AG04450 (cell line): ENCODE results near the gene TGFBR1. TPM values are rescaled to one million over a fixed set of nuclear protein-coding genes. Genes with fewer than 3 reads are reported as not detected.

Experiments
- CTCF ChIA-PET: fragments of 300-600, 350-600 bp; formaldehyde crosslinking; extraction: SDS; loops from one replicate; lab custom pipeline; 2022; ENCODE audit warnings: antibody characterized with exemption, inconsistent platforms; lab: Charles Lee
- POLR2A ChIA-PET: fragments of 350-600 bp; formaldehyde crosslinking; extraction: SDS; loops from one replicate; lab custom pipeline; 2021; ENCODE audit warnings: antibody characterized with exemption, inconsistent platforms; lab: Yijun Ruan, JAX
- DNase-seq: peaks from one replicate; pipeline ENCODE4 v3.0.0-alpha.2; 2011; ENCODE audit warnings: low read depth, low spot score
- H3K27ac ChIP-seq: one replicate; pipeline ENCODE4 v1.5.1; 2012; ENCODE audit warnings: low read depth, low read length, control low read depth
- H3K27me3 ChIP-seq: one replicate; pipeline ENCODE4 v1.6.0; 2012; ENCODE audit warnings: low read length; ENCODE audit not compliant: control insufficient read depth, insufficient read depth
- H3K4me3 ChIP-seq: 2 replicates; pipeline ENCODE4 v1.5.1; 2011; ENCODE audit warnings: mild to moderate bottlenecking, low read depth, low read length, control low read depth
- H3K9me3 ChIP-seq: 2 replicates; pipeline ENCODE4 v1.5.1; 2012; ENCODE audit warnings: low read length; ENCODE audit not compliant: control insufficient read depth, insufficient read depth
- polyA plus RNA-seq: library from polyadenylated mRNA; depleted of rRNA; stranded (reverse); fragments of >200 nt; gene quantifications from 2 replicates; pipeline ENCODE4 v1.2.3, GENCODE V29; 2011
- TF ChIP-seq, protein P1 (sequence below): IDR thresholded peaks from 2 replicates; pipeline ENCODE4 v1.5.1; 2011; ENCODE audit warnings: low read depth, low read length, control low read depth, inconsistent platforms

TGFBR1 gene
- polyA plus RNA-seq, 1 experiment = 86.3 TPM

DNA sequence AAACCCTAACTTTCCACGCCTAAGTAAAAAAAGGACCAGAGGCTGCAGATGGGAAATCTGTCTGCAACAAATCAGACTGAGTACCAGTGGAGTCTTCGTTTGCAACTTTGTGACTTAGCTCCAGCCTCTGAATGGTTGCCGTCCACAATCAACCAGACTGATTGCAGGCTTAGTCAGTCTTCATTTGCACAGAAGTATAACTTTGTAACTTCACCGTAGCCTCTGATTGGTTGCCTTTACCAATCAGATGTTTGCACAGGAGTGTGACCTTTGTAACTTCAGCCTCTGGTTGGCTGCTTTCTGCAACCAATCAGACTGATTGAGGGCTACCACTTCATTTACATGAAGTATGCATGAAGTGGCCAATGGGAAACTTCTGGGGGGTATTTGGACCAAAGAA is 53.7 kb downstream of the TGFBR1 start:
- TF ChIP-seq, protein P1, sequence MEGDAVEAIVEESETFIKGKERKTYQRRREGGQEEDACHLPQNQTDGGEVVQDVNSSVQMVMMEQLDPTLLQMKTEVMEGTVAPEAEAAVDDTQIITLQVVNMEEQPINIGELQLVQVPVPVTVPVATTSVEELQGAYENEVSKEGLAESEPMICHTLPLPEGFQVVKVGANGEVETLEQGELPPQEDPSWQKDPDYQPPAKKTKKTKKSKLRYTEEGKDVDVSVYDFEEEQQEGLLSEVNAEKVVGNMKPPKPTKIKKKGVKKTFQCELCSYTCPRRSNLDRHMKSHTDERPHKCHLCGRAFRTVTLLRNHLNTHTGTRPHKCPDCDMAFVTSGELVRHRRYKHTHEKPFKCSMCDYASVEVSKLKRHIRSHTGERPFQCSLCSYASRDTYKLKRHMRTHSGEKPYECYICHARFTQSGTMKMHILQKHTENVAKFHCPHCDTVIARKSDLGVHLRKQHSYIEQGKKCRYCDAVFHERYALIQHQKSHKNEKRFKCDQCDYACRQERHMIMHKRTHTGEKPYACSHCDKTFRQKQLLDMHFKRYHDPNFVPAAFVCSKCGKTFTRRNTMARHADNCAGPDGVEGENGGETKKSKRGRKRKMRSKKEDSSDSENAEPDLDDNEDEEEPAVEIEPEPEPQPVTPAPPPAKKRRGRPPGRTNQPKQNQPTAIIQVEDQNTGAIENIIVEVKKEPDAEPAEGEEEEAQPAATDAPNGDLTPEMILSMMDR = no peak

DNA sequence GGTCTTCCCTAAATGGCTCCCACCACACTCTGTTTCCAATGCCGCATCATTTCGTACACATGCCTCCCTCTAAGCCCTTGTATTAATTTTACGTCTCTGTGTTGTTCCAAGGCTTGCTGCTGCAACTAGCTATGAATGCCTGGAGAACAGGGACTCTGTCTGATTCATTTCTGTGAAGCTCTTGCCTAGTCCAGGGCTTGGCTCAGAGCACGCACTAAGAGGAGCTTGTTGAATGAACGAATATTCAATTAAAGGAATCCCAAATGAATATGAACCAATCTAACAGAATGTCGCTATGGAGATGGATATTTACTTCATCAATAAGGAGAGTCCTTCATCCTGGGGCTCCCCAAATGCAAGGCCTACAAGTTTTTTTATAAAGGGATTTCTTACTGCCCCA is 55.3 kb downstream of the TGFBR1 start:
- Histone ChIP-seq H3K4me3 (no peak overlapping the region), H3K27me3 (peaks cover 3% of the 10 kb centered on the region), H3K9me3 (no peaks in the 10 kb centered on the region), H3K27ac (no peak overlapping the region)
- ChIA-PET CTCF (interaction anchor here (0.9 to 1.7 kb wide), 4 partner anchors 22 to 162 kb away, joined by 3 to 5 read pairs (median 4); no protein-coding TSS in a partner anchor), POLR2A (no interaction called here)
- TF ChIP-seq, protein P1 = no peak
- DNase-seq = no peak

More for the DNA sequence above, 53.7 kb downstream of the TGFBR1 start:
- CTCF ChIA-PET = interaction anchor here (1.0 to 1.2 kb wide), 2 partner anchors 26 to 159 kb away, joined by 3 read pairs; no protein-coding TSS in a partner anchor
- POLR2A ChIA-PET = no interaction called here
- H3K4me3 ChIP-seq = no peak overlapping the region
- no peak for DNase-seq
- peaks cover 3% of the 10 kb centered on the region for H3K27me3 ChIP-seq
- no peak overlapping the region for H3K27ac ChIP-seq
- no peaks in the 10 kb centered on the region for H3K9me3 ChIP-seq

DNA sequence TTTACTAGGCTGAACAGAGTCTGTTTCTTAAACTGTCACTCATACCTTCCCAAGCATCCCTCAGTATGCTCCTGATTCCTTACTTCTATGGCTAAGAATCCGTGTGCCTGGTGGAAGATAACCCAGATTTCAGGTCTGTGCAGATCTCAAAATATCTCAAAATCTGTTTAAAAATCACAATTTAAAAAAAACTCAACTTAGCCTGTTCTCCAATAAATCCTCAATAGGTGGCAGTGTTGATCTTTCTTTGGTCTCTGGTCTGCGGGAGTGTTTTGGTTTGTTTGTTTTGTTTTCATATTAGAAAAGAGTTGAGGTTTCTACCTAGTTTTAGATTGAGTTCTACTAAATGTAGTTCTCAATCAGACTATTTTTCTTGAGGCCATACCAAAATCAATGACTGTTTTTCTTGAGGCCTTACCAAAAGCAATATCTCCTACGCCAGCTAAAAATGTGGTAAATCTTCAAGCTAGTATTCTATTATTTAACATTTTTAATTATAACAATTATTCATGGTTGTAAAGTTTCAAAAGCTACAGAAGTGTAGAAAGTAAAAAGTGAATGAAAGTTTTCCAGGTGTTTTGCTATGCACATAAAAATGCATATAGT is 57.9 kb downstream of the TGFBR1 start:
- TF ChIP-seq, protein P1 = peak; percentile 68
- ChIA-PET CTCF (interaction anchor here (0.6 to 2.7 kb wide), 16 partner anchors 9 to 1260 kb away, joined by 3 to 13 read pairs (median 4); no protein-coding TSS in a partner anchor), POLR2A (no interaction called here)
- H3K9me3 ChIP-seq = no peaks in the 10 kb centered on the region
- no peak for DNase-seq
- peaks cover 12% of the 10 kb centered on the region for H3K27me3 ChIP-seq
- H3K4me3 ChIP-seq = no peak overlapping the region
- no peak overlapping the region for H3K27ac ChIP-seq

DNA sequence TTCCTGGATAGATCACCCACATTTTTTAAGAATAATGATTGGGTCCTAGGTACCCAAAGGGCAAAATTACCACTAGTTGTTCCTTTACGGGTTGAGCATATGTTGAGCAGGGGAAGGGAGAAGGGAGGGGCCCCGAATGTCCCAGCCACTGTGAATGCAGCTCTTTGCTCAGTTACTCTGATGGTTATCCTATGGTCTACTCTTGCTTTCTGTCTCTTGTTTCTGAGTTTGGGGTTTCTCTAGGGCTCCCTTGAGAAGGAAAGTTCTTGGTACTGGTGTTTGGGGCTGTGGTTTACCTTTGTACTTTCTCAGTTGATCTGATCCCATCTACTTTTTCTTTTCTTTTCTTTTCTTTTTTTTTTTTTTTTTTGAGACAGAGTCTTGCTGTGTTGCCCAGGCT is 61.2 kb downstream of the TGFBR1 start:
- TF ChIP-seq, protein P1 = no peak
- Histone ChIP-seq H3K4me3 (no peak overlapping the region), H3K27ac (no peak overlapping the region), H3K9me3 (no peaks in the 10 kb centered on the region), H3K27me3 (peaks cover 21% of the 10 kb centered on the region)
- DNase-seq = no peak
- CTCF ChIA-PET = no interaction called here
- POLR2A ChIA-PET = no interaction called here

DNA sequence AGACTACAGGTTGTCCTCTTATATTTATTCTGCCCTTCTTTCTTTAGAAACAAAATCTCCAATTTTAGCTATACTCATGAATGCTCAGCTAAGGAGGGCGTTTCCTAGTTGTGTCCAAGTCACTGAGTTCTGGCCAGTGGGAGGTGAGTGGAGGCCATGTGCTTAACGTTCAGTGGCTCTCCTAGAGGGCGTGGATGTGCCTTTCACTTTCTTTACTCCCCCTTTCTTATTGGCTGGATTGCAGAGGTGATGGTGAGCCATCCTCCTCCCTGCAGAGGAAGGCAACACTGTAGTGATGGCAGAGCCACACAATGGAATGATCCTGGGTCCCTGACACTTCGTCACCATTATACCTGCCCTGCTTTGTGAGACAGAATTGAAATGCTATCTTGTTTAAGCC is 62.2 kb downstream of the TGFBR1 start:
- H3K9me3 ChIP-seq = no peaks in the 10 kb centered on the region
- no peak overlapping the region for H3K4me3 ChIP-seq
- no peak for DNase-seq
- H3K27ac ChIP-seq = no peak overlapping the region
- peaks cover 21% of the 10 kb centered on the region for H3K27me3 ChIP-seq
- TF ChIP-seq, protein P1 = no peak
- POLR2A ChIA-PET = no interaction called here
- CTCF ChIA-PET = no interaction called here
